ENCODE measurements around the gene KCNQ2. TPM values are rescaled to one million over a fixed set of nuclear protein-coding genes. Genes with fewer than 3 reads are reported as not detected.

The KCNQ2 gene
- total RNA-seq, 1 donor from 2014 or later: 39.5 TPM

DNA sequence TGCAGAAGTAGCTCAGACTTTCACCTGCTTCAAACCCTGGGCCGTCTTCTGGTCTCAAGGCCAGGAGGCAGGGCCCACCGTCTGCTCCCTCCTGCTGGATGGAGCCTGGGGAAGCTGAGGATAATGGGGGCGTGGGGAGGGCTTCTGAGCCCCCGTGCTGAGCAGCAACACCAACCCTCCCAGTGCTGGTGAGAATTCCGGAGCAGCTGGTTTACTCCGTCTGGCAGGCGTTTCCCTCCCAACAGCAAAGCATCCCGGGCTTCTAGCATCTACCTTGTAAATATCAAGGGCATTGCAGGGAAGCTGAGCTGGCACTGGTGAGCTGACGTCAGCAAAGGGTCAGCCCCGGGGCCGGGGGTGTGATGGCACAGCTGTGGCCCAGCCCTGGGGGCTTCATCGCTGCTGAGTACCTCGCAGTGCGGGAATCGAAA is 94.5 kb downstream of the KCNQ2 start:
- Histone ChIP-seq H3K9me3 (ENCODE audit: low read depth) (no peaks in the 10 kb centered on the region), H3K9ac (no peak overlapping the region), H3K27ac (no peak overlapping the region), H4K20me1 (ENCODE audit: low read depth) (peaks cover 18% of the 10 kb centered on the region), H3K79me2 (ENCODE audit: low read depth) (no peaks in the 10 kb centered on the region), H3K4me3 (peak overlapping the region; percentile 6), H3K4me2 (peak overlapping the region; percentile 71), H3K36me3 (no peaks in the 10 kb centered on the region), H3F3A (ENCODE audit: low read depth) (peaks cover 12% of the 10 kb centered on the region), H2AFZ (replicated peaks) (no peak overlapping the region), H3K27me3 (no peaks in the 10 kb centered on the region), H3K4me1 (peaks cover 21% of the 10 kb centered on the region)
- Mint-ChIP-seq H3K4me1 (peaks cover 43% of the 10 kb centered on the region), H3K4me3 (peak overlapping the region; percentile 60), H3K9me3 (no peaks in the 10 kb centered on the region), H3K27me3 (ENCODE audit: insufficient read depth, low read depth) (peaks cover 8% of the 10 kb centered on the region), H3K36me3 (no peaks in the 10 kb centered on the region), H3K27ac (peak overlapping the region; percentile 87)
- TF ChIP-seq EZH2phosphoT487 (IDR thresholded peaks at IDR 0.05): no peak
- TF ChIP-seq, protein P1, sequence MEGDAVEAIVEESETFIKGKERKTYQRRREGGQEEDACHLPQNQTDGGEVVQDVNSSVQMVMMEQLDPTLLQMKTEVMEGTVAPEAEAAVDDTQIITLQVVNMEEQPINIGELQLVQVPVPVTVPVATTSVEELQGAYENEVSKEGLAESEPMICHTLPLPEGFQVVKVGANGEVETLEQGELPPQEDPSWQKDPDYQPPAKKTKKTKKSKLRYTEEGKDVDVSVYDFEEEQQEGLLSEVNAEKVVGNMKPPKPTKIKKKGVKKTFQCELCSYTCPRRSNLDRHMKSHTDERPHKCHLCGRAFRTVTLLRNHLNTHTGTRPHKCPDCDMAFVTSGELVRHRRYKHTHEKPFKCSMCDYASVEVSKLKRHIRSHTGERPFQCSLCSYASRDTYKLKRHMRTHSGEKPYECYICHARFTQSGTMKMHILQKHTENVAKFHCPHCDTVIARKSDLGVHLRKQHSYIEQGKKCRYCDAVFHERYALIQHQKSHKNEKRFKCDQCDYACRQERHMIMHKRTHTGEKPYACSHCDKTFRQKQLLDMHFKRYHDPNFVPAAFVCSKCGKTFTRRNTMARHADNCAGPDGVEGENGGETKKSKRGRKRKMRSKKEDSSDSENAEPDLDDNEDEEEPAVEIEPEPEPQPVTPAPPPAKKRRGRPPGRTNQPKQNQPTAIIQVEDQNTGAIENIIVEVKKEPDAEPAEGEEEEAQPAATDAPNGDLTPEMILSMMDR (IDR thresholded peaks at IDR 0.05): no peak
- TF ChIP-seq EZH2 (IDR thresholded peaks at IDR 0.05): no peak
- DNase-seq (ENCODE audit: low spot score): no peak

DNA sequence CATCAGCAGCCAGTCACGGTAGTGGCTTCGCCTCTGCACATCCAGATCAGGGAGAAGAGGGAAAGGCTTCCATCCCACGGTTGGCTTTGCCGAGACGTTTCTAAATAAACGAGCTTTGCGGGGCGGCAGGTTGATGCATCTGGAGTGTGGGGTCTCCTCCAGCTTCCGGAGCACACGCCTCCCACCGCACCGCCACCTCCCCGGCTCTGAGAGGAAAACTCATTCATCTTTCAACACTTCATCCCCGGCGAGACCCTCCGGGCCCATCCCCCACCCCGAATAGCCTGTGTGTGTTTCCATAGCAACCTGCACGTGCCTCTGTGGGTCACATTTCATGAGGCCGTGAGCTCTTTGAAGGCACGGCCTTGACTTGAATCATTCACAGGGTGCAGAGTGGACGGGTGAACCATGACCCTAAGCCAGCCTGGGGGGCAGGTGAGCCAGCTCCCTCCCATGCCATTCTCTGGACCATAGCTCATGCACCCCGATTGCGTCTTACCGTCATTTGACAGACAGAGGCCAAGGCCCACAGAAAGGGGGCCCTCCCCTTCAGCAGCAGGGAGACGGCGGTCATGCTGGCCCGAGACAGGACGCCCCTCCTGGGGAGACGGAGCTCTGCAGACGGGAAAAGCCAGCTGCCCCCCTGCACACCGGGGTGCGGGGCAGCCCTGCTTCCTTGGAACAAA is 95.1 kb downstream of the KCNQ2 start:
- H3K27me3 ChIP-seq: no peaks in the 10 kb centered on the region
- Mint-ChIP-seq H3K27me3 (ENCODE audit: insufficient read depth, low read depth) (peaks cover 12% of the 10 kb centered on the region), H3K4me3 (peak overlapping the region; percentile 78), H3K4me1 (peaks cover 43% of the 10 kb centered on the region), H3K9me3 (no peaks in the 10 kb centered on the region), H3K36me3 (no peaks in the 10 kb centered on the region), H3K27ac (peak overlapping the region; percentile 98)
- TF ChIP-seq EZH2phosphoT487 (IDR thresholded peaks at IDR 0.05) (no peak), EZH2 (IDR thresholded peaks at IDR 0.05) (no peak)
- TF ChIP-seq, protein P1 (IDR thresholded peaks at IDR 0.05): peak; percentile 20
- H3F3A ChIP-seq (ENCODE audit: low read depth): peaks cover 12% of the 10 kb centered on the region
- no peak overlapping the region for H2AFZ ChIP-seq (replicated peaks)
- H3K36me3 ChIP-seq: no peaks in the 10 kb centered on the region
- no peaks in the 10 kb centered on the region for H3K9me3 ChIP-seq (ENCODE audit: low read depth)
- H3K4me1 ChIP-seq: peaks cover 21% of the 10 kb centered on the region
- no peak overlapping the region for H3K27ac ChIP-seq
- DNase-seq (ENCODE audit: low spot score): peak; percentile 91
- H3K79me2 ChIP-seq (ENCODE audit: low read depth): no peaks in the 10 kb centered on the region
- H3K4me2 ChIP-seq: peak overlapping the region; percentile 71
- H4K20me1 ChIP-seq (ENCODE audit: low read depth): peaks cover 18% of the 10 kb centered on the region
- H3K4me3 ChIP-seq: peak overlapping the region; percentile 6
- no peak overlapping the region for H3K9ac ChIP-seq

DNA sequence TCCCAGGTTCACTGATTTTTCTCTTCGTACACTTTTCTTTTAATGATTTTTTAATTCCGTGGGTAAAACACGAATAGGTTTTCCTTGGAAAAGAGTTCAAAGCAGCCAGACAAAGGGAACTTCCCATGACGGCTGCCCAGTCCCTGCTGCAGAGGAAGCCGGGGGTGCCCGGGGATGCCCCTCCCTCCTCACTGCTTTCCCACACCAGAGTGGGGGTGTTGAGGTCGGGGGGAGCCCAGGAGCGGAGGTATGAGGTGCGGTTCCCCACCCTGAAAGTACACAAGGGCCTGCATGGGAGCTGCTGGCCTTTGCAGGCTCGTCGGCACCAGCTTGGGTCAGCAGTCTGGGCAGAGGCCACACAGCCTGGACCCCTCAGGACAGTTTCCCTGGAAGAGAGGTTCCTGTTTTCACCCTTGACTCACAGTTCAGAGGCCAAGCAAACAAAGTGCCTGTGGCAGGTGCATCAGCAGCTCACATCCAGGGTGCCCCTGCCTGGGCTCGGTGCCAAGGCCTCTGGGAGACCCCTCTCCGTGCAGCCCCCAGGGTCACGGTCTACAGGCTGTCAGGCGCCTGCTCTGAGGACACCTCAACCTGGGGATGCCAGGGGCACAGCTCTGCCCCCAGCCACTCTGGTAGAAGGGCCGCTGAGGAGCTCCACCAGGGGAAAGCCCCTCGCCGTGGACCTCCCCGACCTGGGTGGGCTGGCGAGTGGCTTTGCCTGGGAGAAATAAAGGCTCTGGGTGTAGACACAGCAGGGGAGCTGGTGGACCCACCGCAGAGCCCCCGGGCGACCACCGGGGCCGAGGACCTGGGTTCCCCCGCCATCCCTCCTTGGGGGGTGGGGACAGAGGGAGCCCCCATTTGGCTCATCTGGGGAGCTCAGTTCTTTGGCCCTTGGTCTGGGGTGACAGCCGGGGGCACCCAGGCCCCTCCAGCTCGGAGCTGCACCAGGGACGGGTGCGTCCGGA is 95.9 kb downstream of the KCNQ2 start:
- TF ChIP-seq, protein P1 (IDR thresholded peaks at IDR 0.05): no peak
- no peak for TF ChIP-seq EZH2 (IDR thresholded peaks at IDR 0.05)
- TF ChIP-seq EZH2phosphoT487 (IDR thresholded peaks at IDR 0.05): no peak
- Histone ChIP-seq H4K20me1 (ENCODE audit: low read depth) (peaks cover 18% of the 10 kb centered on the region), H3F3A (ENCODE audit: low read depth) (peaks cover 12% of the 10 kb centered on the region), H3K27me3 (no peaks in the 10 kb centered on the region), H3K36me3 (no peaks in the 10 kb centered on the region), H3K27ac (no peak overlapping the region), H3K9me3 (ENCODE audit: low read depth) (no peaks in the 10 kb centered on the region), H3K4me1 (peaks cover 21% of the 10 kb centered on the region), H3K4me2 (peak overlapping the region; percentile 71), H3K4me3 (no peak overlapping the region), H3K79me2 (ENCODE audit: low read depth) (no peaks in the 10 kb centered on the region), H2AFZ (replicated peaks) (no peak overlapping the region), H3K9ac (no peak overlapping the region)
- Mint-ChIP-seq H3K4me3 (peak overlapping the region; percentile 78), H3K9me3 (no peaks in the 10 kb centered on the region), H3K4me1 (peaks cover 42% of the 10 kb centered on the region), H3K27ac (peak overlapping the region; percentile 16), H3K36me3 (no peaks in the 10 kb centered on the region), H3K27me3 (ENCODE audit: insufficient read depth, low read depth) (peaks cover 10% of the 10 kb centered on the region)
- no peak for DNase-seq (ENCODE audit: low spot score)
